ENCODE measurements around the gene CWH43. TPM values are rescaled to one million over a fixed set of nuclear protein-coding genes. Genes with fewer than 3 reads are reported as not detected.

CWH43 gene
- total RNA-seq, 1 donor from 2014 or later: not detected

GRCh38 chr4:48962636-48963035 lies 23.4 kb upstream of the CWH43 start:
- Mint-ChIP-seq H3K27me3 (ENCODE audit: low read depth) (no peaks in the 10 kb centered on the region), H3K27ac (no peak overlapping the region), H3K4me3 (no peak overlapping the region), H3K36me3 (no peaks in the 10 kb centered on the region), H3K9me3 (no peaks in the 10 kb centered on the region), H3K4me1 (peaks cover 9% of the 10 kb centered on the region)
- TF ChIP-seq, protein P1, sequence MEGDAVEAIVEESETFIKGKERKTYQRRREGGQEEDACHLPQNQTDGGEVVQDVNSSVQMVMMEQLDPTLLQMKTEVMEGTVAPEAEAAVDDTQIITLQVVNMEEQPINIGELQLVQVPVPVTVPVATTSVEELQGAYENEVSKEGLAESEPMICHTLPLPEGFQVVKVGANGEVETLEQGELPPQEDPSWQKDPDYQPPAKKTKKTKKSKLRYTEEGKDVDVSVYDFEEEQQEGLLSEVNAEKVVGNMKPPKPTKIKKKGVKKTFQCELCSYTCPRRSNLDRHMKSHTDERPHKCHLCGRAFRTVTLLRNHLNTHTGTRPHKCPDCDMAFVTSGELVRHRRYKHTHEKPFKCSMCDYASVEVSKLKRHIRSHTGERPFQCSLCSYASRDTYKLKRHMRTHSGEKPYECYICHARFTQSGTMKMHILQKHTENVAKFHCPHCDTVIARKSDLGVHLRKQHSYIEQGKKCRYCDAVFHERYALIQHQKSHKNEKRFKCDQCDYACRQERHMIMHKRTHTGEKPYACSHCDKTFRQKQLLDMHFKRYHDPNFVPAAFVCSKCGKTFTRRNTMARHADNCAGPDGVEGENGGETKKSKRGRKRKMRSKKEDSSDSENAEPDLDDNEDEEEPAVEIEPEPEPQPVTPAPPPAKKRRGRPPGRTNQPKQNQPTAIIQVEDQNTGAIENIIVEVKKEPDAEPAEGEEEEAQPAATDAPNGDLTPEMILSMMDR (IDR thresholded peaks at IDR 0.05; ENCODE audit: unreplicated experiment): no peak
- no peak for DNase-seq (ENCODE audit: low spot score in 2 of 2, unreplicated experiment in 2 of 2)

DNA sequence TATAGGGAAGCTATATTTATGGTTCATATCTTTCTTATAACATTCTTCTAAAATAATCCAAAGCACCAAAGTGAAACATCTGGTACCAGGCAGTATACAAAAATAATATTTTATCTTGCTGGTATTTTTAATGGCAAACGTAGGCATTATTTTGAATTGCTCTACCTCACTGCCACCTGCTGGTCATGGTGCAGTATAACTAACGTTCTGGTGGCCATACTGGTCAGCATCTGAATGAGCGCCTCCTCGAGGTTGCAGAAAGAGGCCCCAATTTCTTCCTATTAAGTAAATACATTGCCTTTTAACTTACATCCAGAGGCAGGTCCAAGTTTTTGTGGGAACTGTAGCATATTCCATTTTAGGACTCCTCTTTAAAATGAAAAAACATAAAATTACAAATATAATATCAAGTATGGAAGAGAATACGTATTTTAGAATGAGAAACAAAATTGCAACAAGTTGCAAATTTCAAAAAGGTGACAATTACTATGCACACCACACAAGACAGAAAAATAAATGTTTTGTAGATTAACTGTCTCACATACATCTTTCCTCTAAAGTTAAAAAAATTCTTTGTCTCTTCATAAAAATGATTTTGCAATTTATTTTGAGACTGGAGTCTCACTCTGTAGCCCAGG lies 22.9 kb upstream of the CWH43 start:
- TF ChIP-seq, protein P1 (IDR thresholded peaks at IDR 0.05; ENCODE audit: unreplicated experiment): peak; percentile 89
- Mint-ChIP-seq H3K9me3 (no peaks in the 10 kb centered on the region), H3K36me3 (no peaks in the 10 kb centered on the region), H3K4me1 (peaks cover 9% of the 10 kb centered on the region), H3K27me3 (ENCODE audit: low read depth) (no peaks in the 10 kb centered on the region), H3K27ac (no peak overlapping the region), H3K4me3 (no peak overlapping the region)
- peak; percentile 52 to 73 for DNase-seq (ENCODE audit: low spot score in 2 of 2, unreplicated experiment in 2 of 2)

DNA sequence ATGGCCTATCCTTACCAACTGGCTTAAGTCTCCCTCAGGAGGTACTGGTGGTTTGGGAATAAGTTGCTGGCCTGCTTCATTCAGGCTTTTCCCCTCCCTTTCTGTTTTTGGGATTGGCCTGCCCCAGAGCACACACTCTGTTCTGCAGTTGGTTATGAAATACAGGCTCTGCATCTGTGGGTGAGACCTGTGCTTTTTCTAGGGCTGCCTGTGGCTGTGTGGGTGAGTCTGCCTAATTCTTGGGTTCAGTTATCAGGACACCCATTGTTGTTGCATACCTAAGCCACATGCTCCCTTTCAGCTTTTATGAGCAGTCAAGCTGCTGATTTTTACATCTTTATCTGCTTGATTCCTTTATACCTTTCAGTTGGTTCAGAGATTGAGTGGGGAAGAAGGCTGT lies 19.0 kb upstream of the CWH43 start:
- Mint-ChIP-seq H3K36me3 (no peaks in the 10 kb centered on the region), H3K9me3 (no peaks in the 10 kb centered on the region), H3K27ac (no peak overlapping the region), H3K27me3 (ENCODE audit: low read depth) (no peaks in the 10 kb centered on the region), H3K4me3 (no peak overlapping the region), H3K4me1 (peaks cover 9% of the 10 kb centered on the region)
- TF ChIP-seq, protein P1 (IDR thresholded peaks at IDR 0.05; ENCODE audit: unreplicated experiment): no peak
- no peak for DNase-seq (ENCODE audit: low spot score in 2 of 2, unreplicated experiment in 2 of 2)

GRCh38 chr4:48967631-48968030 lies 18.4 kb upstream of the CWH43 start:
- peaks cover 7% of the 10 kb centered on the region for H3K4me1 Mint-ChIP-seq
- H3K27me3 Mint-ChIP-seq (ENCODE audit: low read depth): no peaks in the 10 kb centered on the region
- TF ChIP-seq, protein P1 (IDR thresholded peaks at IDR 0.05; ENCODE audit: unreplicated experiment): no peak
- H3K27ac Mint-ChIP-seq: no peak overlapping the region
- no peaks in the 10 kb centered on the region for H3K9me3 Mint-ChIP-seq
- no peak for DNase-seq (ENCODE audit: low spot score in 2 of 2, unreplicated experiment in 2 of 2)
- H3K36me3 Mint-ChIP-seq: no peaks in the 10 kb centered on the region
- H3K4me3 Mint-ChIP-seq: no peak overlapping the region

DNA sequence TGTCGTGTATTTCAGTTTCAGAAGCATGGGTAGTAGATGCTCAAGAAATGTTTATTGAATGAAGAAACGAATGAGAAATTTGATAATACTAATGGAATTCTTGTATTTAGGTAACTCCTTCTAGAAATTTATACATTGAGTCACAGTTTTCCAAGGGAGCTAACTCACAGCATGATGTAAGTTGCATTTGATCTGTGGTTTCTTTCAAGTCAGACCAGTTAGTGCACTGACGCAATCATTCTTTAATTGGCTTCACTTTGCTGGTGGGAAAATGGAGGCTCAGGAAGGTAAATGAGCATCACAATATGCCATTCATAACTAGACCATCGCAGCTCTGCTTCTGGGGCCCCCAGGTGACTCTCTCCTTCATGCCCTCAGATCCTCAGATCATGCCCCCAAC lies 17.3 kb upstream of the CWH43 start:
- H3K36me3 Mint-ChIP-seq: no peaks in the 10 kb centered on the region
- H3K4me3 Mint-ChIP-seq: no peak overlapping the region
- no peak for DNase-seq (ENCODE audit: low spot score in 2 of 2, unreplicated experiment in 2 of 2)
- TF ChIP-seq, protein P1 (IDR thresholded peaks at IDR 0.05; ENCODE audit: unreplicated experiment): no peak
- no peaks in the 10 kb centered on the region for H3K9me3 Mint-ChIP-seq
- no peak overlapping the region for H3K27ac Mint-ChIP-seq
- peaks cover 5% of the 10 kb centered on the region for H3K27me3 Mint-ChIP-seq (ENCODE audit: low read depth)
- H3K4me1 Mint-ChIP-seq: peaks cover 6% of the 10 kb centered on the region

All from mesothelial cell of epicardium (in vitro differentiated cells).